Activated CD8-positive, alpha-beta T cell treated with anti-CD3 and anti-CD28 coated beads for 36 hours (primary cell): ENCODE data around the gene KDM2B. TPM values are rescaled to one million over a fixed set of nuclear protein-coding genes. Genes with fewer than 3 reads are reported as not detected.
A peak's percentile ranks its signal among the peaks of the same experiment; 100 is the strongest.

Source experiments
- ATAC-seq: fragments of 200-7000 bp; cut with Tn5 transposase; one replicate; pipeline ENCODE4 v1.10.0; 2021; ENCODE audit warnings: mild to moderate bottlenecking, moderate library complexity
- CTCF ChIA-PET: fragments of 350-600 bp; sonication (Branson Sonifier 250); formaldehyde crosslinking; loops from one replicate; lab custom pipeline; 2021; ENCODE audit warnings: antibody characterized with exemption; lab: Charles Lee
- POLR2A ChIA-PET: fragments of 350-600 bp; sonication (Branson Sonifier 250); formaldehyde crosslinking; loops from one replicate; lab custom pipeline; 2021; ENCODE audit warnings: antibody characterized with exemption; lab: Charles Lee
- DNase-seq: peaks from one replicate; pipeline ENCODE4 v3.0.0-alpha.2; 2020
- H3K27ac Mint-ChIP-seq: one replicate; pipeline ENCODE4 v1.8.0; 2021; ENCODE audit warnings: mild to moderate bottlenecking, mixed read lengths
- H3K27me3 Mint-ChIP-seq: one replicate; pipeline ENCODE4 v1.8.0; 2021; ENCODE audit warnings: mixed read lengths
- H3K36me3 Mint-ChIP-seq: one replicate; pipeline ENCODE4 v1.8.0; 2021; ENCODE audit warnings: low read depth, mixed read lengths
- H3K4me1 Mint-ChIP-seq: one replicate; pipeline ENCODE4 v1.8.0; 2021; ENCODE audit warnings: low read depth, mixed read lengths
- H3K4me3 Mint-ChIP-seq: one replicate; pipeline ENCODE4 v1.8.0; 2021; ENCODE audit warnings: mild to moderate bottlenecking, moderate library complexity, mixed read lengths
- H3K9me3 Mint-ChIP-seq: one replicate; pipeline ENCODE4 v1.8.0; 2021; ENCODE audit warnings: mixed read lengths
- CTCF ChIP-seq: fragments of 200-600 bp; IDR thresholded peaks from one replicate; pipeline ENCODE4 v1.8.0; 2022; ENCODE audit warnings: antibody characterized with exemption, mild to moderate bottlenecking
- intact Hi-C: fragments of 100-400 bp; cut with micrococcal nuclease; formaldehyde crosslinking; loops from one replicate; pipeline ENCODE4 v1.10.0; 2022
- total RNA-seq, 2 experiments: library from RNA; stranded (reverse); gene quantifications; one replicate each; pipeline ENCODE4 v1.2.3, GENCODE V29; 2021

The KDM2B gene
- total RNA-seq, 2 experiments from 2014 or later: 61.0 to 61.7 TPM

DNA sequence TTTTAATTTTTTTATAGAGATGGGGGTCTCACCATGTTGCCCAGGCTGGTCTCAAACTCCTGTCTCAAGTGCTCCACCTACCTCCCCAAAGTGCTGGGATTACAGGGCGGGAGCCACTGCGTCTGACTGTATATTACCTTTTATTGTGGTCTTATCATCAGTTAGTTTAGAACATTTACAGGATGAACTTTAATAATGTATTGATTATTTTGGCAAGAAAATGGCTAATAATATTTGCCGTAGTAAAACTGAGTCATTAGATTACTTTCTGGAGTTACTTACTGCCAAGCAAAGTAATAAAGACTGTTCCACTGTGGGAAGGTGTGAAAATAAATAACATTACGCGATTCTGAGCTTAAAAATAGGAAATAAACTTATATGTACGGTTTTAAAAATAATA, 21.9 kb upstream of the KDM2B start:
- no peaks in the 10 kb centered on the region for H3K9me3 Mint-ChIP-seq
- no peaks in the 10 kb centered on the region for H3K27me3 Mint-ChIP-seq
- TF ChIP-seq CTCF: no peak
- CTCF ChIA-PET: interaction anchor here (1.0 to 1.5 kb wide), 2 partner anchors 23 to 122 kb away, joined by 3 to 5 read pairs; no protein-coding TSS in a partner anchor
- no peaks in the 10 kb centered on the region for H3K4me1 Mint-ChIP-seq
- ATAC-seq (no peak), DNase-seq (no peak)
- intact Hi-C loops: no loop called here
- POLR2A ChIA-PET: no interaction called here
- H3K4me3 Mint-ChIP-seq: no peak overlapping the region
- no peaks in the 10 kb centered on the region for H3K36me3 Mint-ChIP-seq
- no peak overlapping the region for H3K27ac Mint-ChIP-seq

DNA sequence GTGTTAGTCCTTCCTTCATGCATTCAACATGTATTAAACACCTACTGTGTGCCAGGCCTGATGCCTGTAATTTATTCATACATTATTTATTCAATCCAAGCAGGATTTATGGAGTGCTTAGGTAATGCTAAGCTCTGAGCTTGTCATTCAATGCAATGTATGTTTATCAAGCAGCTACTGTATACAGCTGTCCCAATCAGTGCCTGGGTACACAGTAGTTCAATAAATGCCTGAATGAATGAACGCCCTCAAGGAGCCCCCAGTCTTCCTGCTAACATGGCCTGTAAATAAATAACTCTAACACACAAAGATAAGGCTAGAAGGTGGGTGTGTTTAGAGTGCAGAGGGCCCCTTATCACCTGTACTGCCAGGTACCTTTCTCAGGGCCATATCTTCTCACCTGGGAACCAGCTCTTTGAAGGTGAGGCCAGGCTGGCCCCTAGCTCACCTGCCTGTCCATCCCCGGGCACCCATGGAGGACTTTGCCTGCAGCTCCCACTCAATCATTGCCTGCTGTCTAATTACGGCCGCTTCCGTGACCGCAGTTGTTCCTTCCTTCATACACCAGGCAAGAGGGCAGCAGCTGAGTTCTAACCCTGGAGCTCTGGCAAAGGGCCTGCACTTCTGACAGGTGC, 20.0 kb upstream of the KDM2B start:
- ChIA-PET POLR2A (interaction anchor here (1.2 kb wide), 1 partner anchor 19 kb away, joined by 4 read pairs; no protein-coding TSS in a partner anchor), CTCF (interaction anchor here (1.3 to 2.3 kb wide), 3 partner anchors 48 to 101 kb away, joined by 4 to 6 read pairs (median 6); no protein-coding TSS in a partner anchor)
- Mint-ChIP-seq H3K9me3 (no peaks in the 10 kb centered on the region), H3K27me3 (no peaks in the 10 kb centered on the region), H3K4me1 (no peaks in the 10 kb centered on the region), H3K4me3 (no peak overlapping the region), H3K36me3 (no peaks in the 10 kb centered on the region), H3K27ac (no peak overlapping the region)
- DNase-seq: no peak
- ATAC-seq: no peak
- no peak for TF ChIP-seq CTCF
- intact Hi-C loops: no loop called here

DNA sequence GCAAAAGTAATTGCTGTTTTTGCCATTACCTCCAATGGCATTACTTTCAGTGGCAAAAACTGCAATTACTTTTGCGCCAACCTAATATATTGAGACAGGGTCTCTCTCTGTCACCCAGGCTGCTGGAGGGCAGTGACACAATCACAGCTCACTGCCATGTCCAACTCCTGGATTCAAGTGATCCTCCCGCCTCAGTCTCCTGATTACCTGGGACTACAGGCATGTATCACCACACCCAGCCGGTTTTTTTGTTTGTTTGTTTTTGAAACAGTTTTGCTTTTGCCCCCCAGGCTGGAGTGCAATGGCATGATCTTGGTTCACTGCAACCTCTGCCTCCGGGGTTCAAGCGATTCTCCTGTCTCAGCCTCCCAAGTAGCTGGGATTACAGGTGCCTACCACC, 15.7 kb upstream of the KDM2B start:
- ChIA-PET POLR2A (no interaction called here), CTCF (interaction anchor here (1.1 kb wide), 1 partner anchor 28 kb away, joined by 3 read pairs; no protein-coding TSS in a partner anchor)
- DNase-seq (no peak), ATAC-seq (no peak)
- intact Hi-C loops: no loop called here
- Mint-ChIP-seq H3K4me3 (no peak overlapping the region), H3K27ac (no peak overlapping the region), H3K27me3 (no peaks in the 10 kb centered on the region), H3K36me3 (peaks cover 5% of the 10 kb centered on the region), H3K9me3 (no peaks in the 10 kb centered on the region), H3K4me1 (peaks cover 12% of the 10 kb centered on the region)
- no peak for TF ChIP-seq CTCF

GRCh38 chr12:121595520-121595919, 14.7 kb upstream of the KDM2B start:
- Mint-ChIP-seq H3K4me3 (no peak overlapping the region), H3K4me1 (peaks cover 22% of the 10 kb centered on the region), H3K36me3 (peaks cover 5% of the 10 kb centered on the region), H3K27ac (no peak overlapping the region), H3K9me3 (no peaks in the 10 kb centered on the region), H3K27me3 (no peaks in the 10 kb centered on the region)
- TF ChIP-seq CTCF: no peak
- POLR2A ChIA-PET: no interaction called here
- intact Hi-C loops: no loop called here
- DNase-seq (no peak), ATAC-seq (no peak)
- CTCF ChIA-PET: interaction anchor here (1.1 to 1.2 kb wide), 2 partner anchors 28 to 29 kb away, joined by 3 to 4 read pairs; no protein-coding TSS in a partner anchor

DNA sequence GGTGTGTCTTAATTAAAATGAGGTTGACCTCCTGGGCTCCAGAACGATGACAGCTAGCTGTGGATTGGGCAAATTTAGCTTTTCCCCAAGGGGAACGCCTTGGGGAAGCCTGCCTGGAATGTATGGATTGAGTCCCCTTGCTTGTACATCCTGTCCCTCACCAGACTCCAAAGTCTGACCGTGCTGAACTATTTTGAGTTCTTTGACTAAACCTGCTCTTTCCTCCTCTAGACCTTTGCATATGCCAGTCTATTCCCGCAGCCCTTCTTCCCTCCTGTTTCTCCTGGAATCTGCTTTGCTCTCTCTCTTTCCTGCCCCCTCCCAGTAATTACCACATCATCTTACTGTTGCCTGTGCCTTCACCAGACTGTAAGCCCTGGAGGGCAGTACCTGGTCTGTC, 11.5 kb upstream of the KDM2B start:
- CTCF ChIA-PET: interaction anchor here (1.8 kb wide), 1 partner anchor 33 kb away, joined by 5 read pairs; no protein-coding TSS in a partner anchor
- no peak for DNase-seq
- no peak for ATAC-seq
- H3K36me3 Mint-ChIP-seq: peaks cover 5% of the 10 kb centered on the region
- intact Hi-C loops: loop anchor here (5.0 kb wide), 1 partner anchor 35 kb away; the partner anchor contains the start of gene ORAI1
- POLR2A ChIA-PET: interaction anchor here (1.5 kb wide), 1 partner anchor 80 kb away, joined by 4 read pairs; no protein-coding TSS in a partner anchor
- no peaks in the 10 kb centered on the region for H3K9me3 Mint-ChIP-seq
- no peak for TF ChIP-seq CTCF
- peak overlapping the region; percentile 42 for H3K27ac Mint-ChIP-seq
- H3K4me3 Mint-ChIP-seq: no peak overlapping the region
- H3K4me1 Mint-ChIP-seq: peaks cover 32% of the 10 kb centered on the region
- H3K27me3 Mint-ChIP-seq: no peaks in the 10 kb centered on the region
